GM12865 (cell line): Measurements from ENCODE around the gene S100A16.
"Not testable (repeated sequence)": the region's sequence is repeated elsewhere in the genome, so short reads cannot be mapped to it uniquely, and the experiment has no call there.

ENCODE experiments used
- DNase-seq: peaks from one replicate; pipeline ENCODE4 v3.0.0; 2010; ENCODE audit warnings: low read depth
- H3K4me3 ChIP-seq: 2 replicates; pipeline ENCODE4 v1.5.1; 2011; ENCODE audit warnings: mild to moderate bottlenecking, low read depth, low read length, control low read depth
- TF ChIP-seq, protein P1 (sequence below): IDR thresholded peaks from 2 replicates; pipeline ENCODE4 v1.5.1; 2011; ENCODE audit warnings: low read length, control low read depth, low read depth, inconsistent platforms; ENCODE audit not compliant: insufficient read depth; ENCODE audit errors: missing control alignments

The S100A16 gene

DNA sequence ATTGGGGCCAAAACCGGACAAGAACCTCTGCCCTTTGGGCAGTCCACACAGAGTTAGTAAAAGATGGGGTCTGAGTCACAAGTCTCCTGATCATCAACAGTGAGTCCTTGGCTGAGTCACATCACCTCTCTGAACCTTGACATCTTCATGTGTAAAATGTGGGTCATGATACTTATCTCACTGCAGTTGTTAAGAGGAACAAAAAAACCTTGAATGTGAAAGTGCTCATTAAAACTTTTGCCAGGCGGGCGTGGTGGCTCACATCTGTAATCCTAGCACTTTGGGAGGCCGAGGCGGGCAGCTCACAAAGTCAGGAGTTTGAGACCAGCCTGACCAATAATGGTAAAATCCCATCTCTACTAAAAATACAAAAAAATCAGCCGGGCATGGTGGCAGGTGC, 15.7 kb downstream of the S100A16 start:
- DNase-seq = peak; percentile 16
- H3K4me3 ChIP-seq = no peak overlapping the region
- TF ChIP-seq, protein P1, sequence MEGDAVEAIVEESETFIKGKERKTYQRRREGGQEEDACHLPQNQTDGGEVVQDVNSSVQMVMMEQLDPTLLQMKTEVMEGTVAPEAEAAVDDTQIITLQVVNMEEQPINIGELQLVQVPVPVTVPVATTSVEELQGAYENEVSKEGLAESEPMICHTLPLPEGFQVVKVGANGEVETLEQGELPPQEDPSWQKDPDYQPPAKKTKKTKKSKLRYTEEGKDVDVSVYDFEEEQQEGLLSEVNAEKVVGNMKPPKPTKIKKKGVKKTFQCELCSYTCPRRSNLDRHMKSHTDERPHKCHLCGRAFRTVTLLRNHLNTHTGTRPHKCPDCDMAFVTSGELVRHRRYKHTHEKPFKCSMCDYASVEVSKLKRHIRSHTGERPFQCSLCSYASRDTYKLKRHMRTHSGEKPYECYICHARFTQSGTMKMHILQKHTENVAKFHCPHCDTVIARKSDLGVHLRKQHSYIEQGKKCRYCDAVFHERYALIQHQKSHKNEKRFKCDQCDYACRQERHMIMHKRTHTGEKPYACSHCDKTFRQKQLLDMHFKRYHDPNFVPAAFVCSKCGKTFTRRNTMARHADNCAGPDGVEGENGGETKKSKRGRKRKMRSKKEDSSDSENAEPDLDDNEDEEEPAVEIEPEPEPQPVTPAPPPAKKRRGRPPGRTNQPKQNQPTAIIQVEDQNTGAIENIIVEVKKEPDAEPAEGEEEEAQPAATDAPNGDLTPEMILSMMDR = no peak

DNA sequence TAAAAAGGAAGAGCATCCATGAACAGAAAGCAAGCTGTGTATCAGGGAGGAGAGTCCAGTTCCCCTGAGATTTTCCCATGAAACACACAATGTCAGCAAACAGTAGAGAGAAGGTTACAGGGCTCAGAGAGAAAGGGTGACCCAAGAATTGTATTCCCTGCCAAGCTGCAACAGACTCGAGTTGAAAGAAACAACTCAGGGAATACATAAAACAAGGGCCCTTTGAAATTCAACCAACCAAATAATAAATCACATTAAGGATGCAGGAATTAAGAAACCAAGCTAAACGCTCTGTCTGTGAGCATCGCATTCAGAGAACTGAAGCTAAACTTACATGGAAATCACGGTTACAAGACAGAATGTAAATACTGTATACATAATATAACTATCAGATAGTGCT, 20.2 kb downstream of the S100A16 start:
- TF ChIP-seq, protein P1 = no peak
- H3K4me3 ChIP-seq = no peak overlapping the region
- DNase-seq = no peak

DNA sequence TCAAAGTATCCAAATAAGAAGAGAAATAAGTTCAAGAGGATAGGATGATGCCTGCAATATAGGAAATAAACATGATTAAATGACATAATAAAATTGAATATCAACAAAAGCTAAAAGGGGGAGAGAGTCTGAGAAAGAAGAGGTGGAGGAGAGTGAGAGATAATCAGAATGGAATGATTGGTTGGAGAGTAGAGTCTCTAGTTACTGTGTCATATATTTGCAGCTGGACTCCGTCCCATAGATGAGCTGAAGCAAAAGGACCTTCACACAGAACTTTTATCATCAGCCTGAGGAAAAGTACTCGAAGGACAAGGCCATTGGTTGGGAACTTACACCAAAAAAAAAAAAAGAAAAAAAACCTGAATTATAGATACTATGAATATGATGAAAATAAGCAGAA, 24.5 kb downstream of the S100A16 start:
- H3K4me3 ChIP-seq = no peak overlapping the region
- TF ChIP-seq, protein P1 = no peak

DNA sequence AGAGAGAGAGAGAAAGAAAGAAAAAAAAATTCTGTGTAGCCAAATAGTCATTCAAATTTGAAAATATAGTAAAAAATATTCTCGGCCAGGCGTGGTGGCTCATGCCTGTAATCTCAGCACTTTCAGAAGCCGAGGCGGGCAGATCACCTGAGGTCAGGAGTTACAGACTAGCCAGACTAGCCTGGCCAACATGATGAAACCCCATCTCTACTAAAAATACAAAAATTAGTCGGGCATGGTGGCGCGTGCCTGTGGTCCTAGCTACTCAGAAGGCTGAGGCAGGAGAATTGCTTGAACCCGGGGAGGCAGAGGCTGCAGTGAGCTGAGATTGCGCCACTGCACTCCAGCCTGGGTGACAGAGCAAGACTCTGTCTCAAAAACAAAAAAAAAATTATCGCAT, 24.9 kb downstream of the S100A16 start:
- H3K4me3 ChIP-seq, DNase-seq: not testable (repeated sequence)

More for the DNA sequence above, 24.5 kb downstream of the S100A16 start:
- DNase-seq = no peak

DNA sequence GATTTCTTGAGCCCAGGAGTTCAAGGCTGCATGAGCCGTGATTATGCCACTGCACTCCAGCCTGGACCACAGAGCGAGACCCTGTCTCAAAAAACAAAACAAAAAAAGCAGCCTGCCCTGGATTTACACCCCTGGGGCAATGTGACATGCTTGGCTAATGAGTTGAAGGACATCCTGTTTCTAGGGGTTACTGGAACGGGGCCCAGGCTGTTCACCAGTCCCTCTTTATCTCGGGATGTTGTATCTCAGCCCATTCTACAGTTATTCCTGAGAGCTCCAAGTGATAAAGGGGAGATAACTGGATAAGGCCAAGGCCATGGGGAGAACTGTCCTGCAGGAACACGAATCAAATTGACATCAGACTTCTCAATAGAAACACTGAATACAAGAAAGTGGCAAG, 25.6 kb downstream of the S100A16 start:
- DNase-seq = no peak
- no peak overlapping the region for H3K4me3 ChIP-seq
- TF ChIP-seq, protein P1 = no peak

DNA sequence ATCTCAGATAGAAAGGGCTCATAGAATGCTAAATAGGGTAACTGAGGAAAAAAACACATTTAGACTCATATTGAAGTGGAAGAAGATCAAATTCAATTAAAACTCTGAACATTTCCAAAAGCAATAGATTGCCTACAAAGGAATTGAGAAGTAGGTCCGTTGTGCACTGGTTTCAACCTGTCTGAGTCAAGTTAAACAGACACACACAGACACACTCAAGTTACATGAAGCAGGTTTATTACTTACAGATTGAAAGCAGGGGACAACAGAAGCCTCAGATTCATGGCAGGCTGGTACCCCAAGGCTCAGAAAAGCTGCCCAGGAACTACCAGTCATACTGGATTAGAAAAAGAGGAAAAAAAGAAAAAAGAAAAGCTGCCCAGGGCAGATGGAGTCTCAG, 26.6 kb downstream of the S100A16 start:
- no peak for DNase-seq
- TF ChIP-seq, protein P1 = no peak
- H3K4me3 ChIP-seq = no peak overlapping the region

DNA sequence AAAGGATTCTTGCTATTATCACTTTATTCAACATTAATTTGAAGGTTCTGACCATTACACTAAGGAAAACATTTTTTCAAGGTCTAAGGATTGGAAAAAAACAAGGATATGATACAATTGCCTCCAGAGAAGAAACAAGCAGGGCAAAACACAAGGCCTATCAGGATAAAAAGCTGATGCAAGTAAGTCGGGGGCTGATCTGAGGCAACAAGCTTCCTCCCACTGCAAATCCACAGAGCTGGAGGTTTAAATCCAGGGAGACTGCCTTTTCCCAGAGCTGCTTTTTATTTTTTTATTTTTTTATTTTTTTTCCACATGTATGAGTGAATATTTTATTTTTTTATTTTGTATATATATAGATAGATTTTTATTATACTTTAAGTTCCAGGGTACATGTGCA, 27.9 kb downstream of the S100A16 start:
- H3K4me3 ChIP-seq = no peak overlapping the region
- TF ChIP-seq, protein P1 = no peak
- DNase-seq = no peak
